GM23248 (cell line): ENCODE measurements around the gene CORIN. TPM values are rescaled to one million over a fixed set of nuclear protein-coding genes. Genes with fewer than 3 reads are reported as not detected.
"Not testable (repeated sequence)": the region's sequence is repeated elsewhere in the genome, so short reads cannot be mapped to it uniquely, and the experiment has no call there.

ENCODE experiments used
- DNase-seq: peaks from one replicate; pipeline ENCODE4 v3.0.0-alpha.2; 2015
- H2AFZ ChIP-seq: fragments of 200-600 bp; sonication (generic); 2 replicates; pipeline ENCODE4 v1.6.1; 2016; ENCODE audit warnings: antibody characterized with exemption
- H3F3A ChIP-seq: fragments of 200-600 bp; sonication (generic); 2 replicates; pipeline ENCODE4 v1.6.1; 2016; ENCODE audit warnings: mild to moderate bottlenecking, antibody characterized with exemption, mixed run types; ENCODE audit not compliant: insufficient read depth
- H3K27ac ChIP-seq: fragments of 200-600 bp; sonication (generic); 2 replicates; pipeline ENCODE4 v1.5.1; 2016; ENCODE audit warnings: mild to moderate bottlenecking
- H3K27me3 ChIP-seq: fragments of 200-600 bp; sonication (generic); replicated peaks from 2 replicates; pipeline ENCODE4 v1.6.1; 2016; ENCODE audit warnings: mild to moderate bottlenecking; ENCODE audit not compliant: insufficient read depth
- H3K36me3 ChIP-seq: fragments of 200-600 bp; sonication (generic); 2 replicates; pipeline ENCODE4 v1.6.1; 2016; ENCODE audit warnings: low read depth, mild to moderate bottlenecking
- H3K4me1 ChIP-seq: fragments of 200-600 bp; sonication (generic); 2 replicates; pipeline ENCODE4 v1.6.1; 2016; ENCODE audit warnings: mild to moderate bottlenecking; ENCODE audit not compliant: insufficient read depth
- H3K4me2 ChIP-seq: fragments of 200-600 bp; sonication (generic); one replicate; pipeline ENCODE4 v1.6.1; 2016; ENCODE audit warnings: mild to moderate bottlenecking; ENCODE audit not compliant: unreplicated experiment
- H3K4me3 ChIP-seq: fragments of 200-600 bp; sonication (generic); 2 replicates; pipeline ENCODE4 v1.5.1; 2016; ENCODE audit warnings: mild to moderate bottlenecking
- H3K79me2 ChIP-seq: fragments of 200-600 bp; sonication (generic); 2 replicates; pipeline ENCODE4 v1.6.1; 2016; ENCODE audit warnings: mild to moderate bottlenecking; ENCODE audit not compliant: insufficient read depth
- H3K9ac ChIP-seq: fragments of 200-600 bp; sonication (generic); 2 replicates; pipeline ENCODE4 v1.6.1; 2016; ENCODE audit warnings: mild to moderate bottlenecking
- H3K9me2 ChIP-seq: fragments of 200-600 bp; sonication (generic); 2 replicates; pipeline ENCODE4 v1.6.1; 2016; ENCODE audit warnings: mixed run types, mild to moderate bottlenecking, moderate library complexity; ENCODE audit not compliant: insufficient read depth
- H3K9me3 ChIP-seq: fragments of 200-600 bp; sonication (generic); one replicate; pipeline ENCODE4 v1.6.1; 2017; ENCODE audit warnings: low read depth
- H4K20me1 ChIP-seq: fragments of 200-600 bp; sonication (generic); 2 replicates; pipeline ENCODE4 v1.6.0; 2016; ENCODE audit not compliant: insufficient read depth
- EZH2 ChIP-seq: fragments of 200-600 bp; sonication (generic); IDR thresholded peaks from 2 replicates; pipeline ENCODE4 v1.6.1; 2018; ENCODE audit warnings: antibody characterized with exemption, mild to moderate bottlenecking; ENCODE audit not compliant: insufficient read depth, poor library complexity, severe bottlenecking
- EZH2phosphoT487 ChIP-seq: fragments of 200-600 bp; sonication (generic); IDR thresholded peaks from 2 replicates; pipeline ENCODE4 v1.6.1; 2018; ENCODE audit warnings: antibody characterized with exemption, moderate library complexity, mild to moderate bottlenecking, low read depth; ENCODE audit not compliant: insufficient read depth
- WGBS, 2 experiments: methylation state at CpG; one replicate each; pipeline ENCODE4 v1.1.6; 2015 to 2017; ENCODE audit warnings: low lambda C conversion rate in 2 of 2, low coverage in 1 of 2; ENCODE audit errors: missing lambda C conversion rate in 2 of 2; 5-methylcytosine and 5-hydroxymethylcytosine counted together
- in situ Hi-C: fragments of 300-500 bp; cut with MboI; formaldehyde crosslinking; loops from 2 replicates; pipeline ENCODE4 v1.15.0; 2020
- polyA plus RNA-seq: library from polyadenylated mRNA; unstranded; fragments of >200 nt; fragmentation: Nextera tagmentation; extraction: Ambion mirVana; gene quantifications from 2 replicates; pipeline ENCODE4 v1.2.1, GENCODE V29; 2016
- total RNA-seq: library from RNA; depleted of rRNA; stranded (reverse); fragments of >200 nt; shearing (Covaris generic); gene quantifications from 2 replicates; pipeline ENCODE4 v1.2.3, GENCODE V29; 2014

Gene CORIN
- total and polyA plus RNA-seq, 2 experiments from 2014 or later, result 0.70 to 0.86 TPM

- no peaks in the 10 kb centered on the region for H3F3A ChIP-seq
- H3K4me1 ChIP-seq, result no peaks in the 10 kb centered on the region
- no peak overlapping the region for H3K27ac ChIP-seq
- H3K36me3 ChIP-seq, result no peaks in the 10 kb centered on the region
- WGBS, 2 experiments, result 76 to 77% methylated on average over 1 of the region's 1 CpG
- DNase-seq, result no peak
- peaks cover 14% of the 10 kb centered on the region for H3K27me3 ChIP-seq
- H4K20me1 ChIP-seq, result no peaks in the 10 kb centered on the region
- H3K9ac ChIP-seq, result no peak overlapping the region
- no peak overlapping the region for H2AFZ ChIP-seq
- H3K9me2 ChIP-seq, result no peaks in the 10 kb centered on the region
- in situ Hi-C loops, result no loop called here
- no peaks in the 10 kb centered on the region for H3K79me2 ChIP-seq
- H3K4me2 ChIP-seq, result no peak overlapping the region
- no peak for TF ChIP-seq EZH2
- no peak for TF ChIP-seq EZH2phosphoT487
- no peak overlapping the region for H3K4me3 ChIP-seq
- H3K9me3 ChIP-seq, result no peaks in the 10 kb centered on the region
Measured at GRCh38 chr4:47695260-47695659, 142.6 kb downstream of the CORIN start.

- Histone ChIP-seq H3K79me2 (no peaks in the 10 kb centered on the region), H4K20me1 (no peaks in the 10 kb centered on the region), H3F3A (no peaks in the 10 kb centered on the region), H3K4me3 (no peak overlapping the region), H3K9me2 (no peaks in the 10 kb centered on the region), H3K4me2 (no peak overlapping the region), H3K36me3 (no peaks in the 10 kb centered on the region), H3K27ac (no peak overlapping the region), H2AFZ (no peak overlapping the region), H3K27me3 (peaks cover 5% of the 10 kb centered on the region), H3K9ac (no peak overlapping the region), H3K4me1 (no peaks in the 10 kb centered on the region), H3K9me3 (no peaks in the 10 kb centered on the region)
- TF ChIP-seq EZH2 (no peak), EZH2phosphoT487 (no peak)
- in situ Hi-C loops, result no loop called here
- no peak for DNase-seq
- 93 to 96% methylated on average over 1 of the region's 1 CpG for WGBS, 2 experiments
Measured at GRCh38 chr4:47694322-47694721, 143.5 kb downstream of the CORIN start.

GRCh38 chr4:47692691-47693090 lies 145.2 kb downstream of the CORIN start:
- H4K20me1 ChIP-seq, result no peaks in the 10 kb centered on the region
- no peaks in the 10 kb centered on the region for H3F3A ChIP-seq
- no peaks in the 10 kb centered on the region for H3K9me2 ChIP-seq
- H3K4me3 ChIP-seq, result no peak overlapping the region
- H3K4me2 ChIP-seq, result no peak overlapping the region
- H3K9ac ChIP-seq, result no peak overlapping the region
- H3K27ac ChIP-seq, result no peak overlapping the region
- H3K4me1 ChIP-seq, result no peaks in the 10 kb centered on the region
- in situ Hi-C loops, result no loop called here
- TF ChIP-seq EZH2 (no peak), EZH2phosphoT487 (no peak)
- no peaks in the 10 kb centered on the region for H3K9me3 ChIP-seq
- H3K36me3 ChIP-seq, result no peaks in the 10 kb centered on the region
- no peak for DNase-seq
- no peak overlapping the region for H2AFZ ChIP-seq
- 41 to 56% methylated on average over 7 of the region's 7 CpGs for WGBS, 2 experiments
- no peaks in the 10 kb centered on the region for H3K79me2 ChIP-seq
- H3K27me3 ChIP-seq, result no peaks in the 10 kb centered on the region; the same call in 1 of the 2 replicates

GRCh38 chr4:47691757-47692383 lies 146.0 kb downstream of the CORIN start:
- H3K27ac ChIP-seq, H2AFZ ChIP-seq, H3K27me3 ChIP-seq, H3K4me1 ChIP-seq, H3K9me3 ChIP-seq, H3K79me2 ChIP-seq, H4K20me1 ChIP-seq, DNase-seq, H3K9ac ChIP-seq, in situ Hi-C loops, H3F3A ChIP-seq, H3K9me2 ChIP-seq, H3K4me2 ChIP-seq, H3K36me3 ChIP-seq, H3K4me3 ChIP-seq: not testable (repeated sequence)
- 0 to 2% methylated on average over 1 of the region's 1 CpG for whole genome bisulfite sequencing, 2 experiments

GRCh38 chr4:47690611-47691010 lies 147.3 kb downstream of the CORIN start:
- no peak for DNase-seq
- Histone ChIP-seq H3K9ac (no peak overlapping the region), H3K27me3 (no peaks in the 10 kb centered on the region; the same call in 1 of the 2 replicates), H2AFZ (no peak overlapping the region), H3K36me3 (no peaks in the 10 kb centered on the region), H3K4me3 (no peak overlapping the region), H3K79me2 (no peaks in the 10 kb centered on the region), H3K4me1 (no peaks in the 10 kb centered on the region), H3K9me3 (no peaks in the 10 kb centered on the region), H3K9me2 (no peaks in the 10 kb centered on the region), H4K20me1 (no peaks in the 10 kb centered on the region), H3K4me2 (no peak overlapping the region), H3F3A (no peaks in the 10 kb centered on the region), H3K27ac (no peak overlapping the region)
- TF ChIP-seq EZH2, result no peak
- TF ChIP-seq EZH2phosphoT487, result no peak
- 73 to 76% methylated on average over 3 of the region's 3 CpGs for WGBS, 2 experiments
- in situ Hi-C loops, result no loop called here
